A673 (cell line): ENCODE results near the gene NOL11.

Source experiments
- CTCF ChIP-seq: fragments of 300-800, 200-600 bp; sonication (generic); conservative IDR thresholded peaks from 2 replicates; pipeline ENCODE4 v1.5.1; 2017; ENCODE audit warnings: low read depth, mild to moderate bottlenecking, antibody characterized with exemption, low read length, moderate library complexity, mixed read lengths
- EZH2 ChIP-seq: fragments of 200-600 bp; sonication (generic); IDR thresholded peaks from 2 replicates; pipeline ENCODE4 v1.6.1; 2017; ENCODE audit warnings: borderline replicate concordance, low read depth, mild to moderate bottlenecking, mixed read lengths, antibody characterized with exemption, low read length; ENCODE audit not compliant: poor library complexity, severe bottlenecking

GRCh38 chr17:67725373-67725791 lies 7.6 kb downstream of the NOL11 start:
- no peak for TF ChIP-seq CTCF
- no peak for TF ChIP-seq EZH2
